Endothelial cell (in vitro differentiated cells): ENCODE data around the gene CYP4F2. TPM values are rescaled to one million over a fixed set of nuclear protein-coding genes. Genes with fewer than 3 reads are reported as not detected.
"Not testable (repeated sequence)": the region's sequence is repeated elsewhere in the genome, so short reads cannot be mapped to it uniquely, and the experiment has no call there.

Experiments used
- DNase-seq: peaks from one replicate; pipeline ENCODE4 v3.0.0; 2021; ENCODE audit warnings: low spot score
- H3K27ac Mint-ChIP-seq: one replicate; pipeline ENCODE4 v1.8.0; 2021; ENCODE audit warnings: mixed read lengths, inconsistent platforms; ENCODE audit not compliant: unreplicated experiment
- H3K27me3 Mint-ChIP-seq: one replicate; pipeline ENCODE4 v1.8.0; 2021; ENCODE audit warnings: mild to moderate bottlenecking, moderate library complexity, mixed read lengths, inconsistent platforms; ENCODE audit not compliant: unreplicated experiment
- H3K36me3 Mint-ChIP-seq: one replicate; pipeline ENCODE4 v1.8.0; 2021; ENCODE audit warnings: mild to moderate bottlenecking, low read depth, mixed read lengths, inconsistent platforms; ENCODE audit not compliant: unreplicated experiment
- H3K4me1 Mint-ChIP-seq: one replicate; pipeline ENCODE4 v1.8.0; 2021; ENCODE audit warnings: mild to moderate bottlenecking, mixed read lengths, inconsistent platforms; ENCODE audit not compliant: unreplicated experiment
- H3K4me3 Mint-ChIP-seq: one replicate; pipeline ENCODE4 v1.8.0; 2021; ENCODE audit warnings: mild to moderate bottlenecking, mixed read lengths, inconsistent platforms; ENCODE audit not compliant: unreplicated experiment
- H3K9me3 Mint-ChIP-seq: one replicate; pipeline ENCODE4 v1.8.0; 2021; ENCODE audit warnings: mixed read lengths, inconsistent platforms; ENCODE audit not compliant: unreplicated experiment
- CTCF ChIP-seq: fragments of 200-600 bp; sonication (generic); IDR thresholded peaks from one replicate; pipeline ENCODE4 v1.5.0; 2021; ENCODE audit warnings: antibody characterized with exemption; ENCODE audit not compliant: unreplicated experiment
- total RNA-seq: library from RNA; stranded (reverse); fragmentation: NEBNext Ultra II Directional; extraction: Animal tissue kit (Norgen Biotek cat#: 25700); gene quantifications from one replicate; pipeline ENCODE4 v1.2.1, GENCODE V29; 2021; ENCODE audit not compliant: unreplicated experiment

CYP4F2 gene
- total RNA-seq, 1 donor from 2014 or later: not detected

- Mint-ChIP-seq H3K27ac (no peak overlapping the region), H3K9me3 (peaks cover 27% of the 10 kb centered on the region), H3K4me1 (no peaks in the 10 kb centered on the region), H3K27me3 (peaks cover 4% of the 10 kb centered on the region), H3K4me3 (no peak overlapping the region), H3K36me3 (no peaks in the 10 kb centered on the region)
- no peak for DNase-seq
- no peak for TF ChIP-seq CTCF
Measured at GRCh38 chr19:15913830-15914229, 16.0 kb upstream of the CYP4F2 start.

- Mint-ChIP-seq H3K27me3 (peaks cover 4% of the 10 kb centered on the region), H3K27ac (no peak overlapping the region), H3K4me1 (no peaks in the 10 kb centered on the region), H3K4me3 (no peak overlapping the region), H3K36me3 (no peaks in the 10 kb centered on the region), H3K9me3 (peaks cover 27% of the 10 kb centered on the region)
- TF ChIP-seq CTCF: no peak
- no peak for DNase-seq
Measured at GRCh38 chr19:15913384-15913783, 15.5 kb upstream of the CYP4F2 start.

GRCh38 chr19:15911599-15912235, 13.8 kb upstream of the CYP4F2 start:
- Mint-ChIP-seq H3K27ac (no peak overlapping the region), H3K9me3 (peaks cover 20% of the 10 kb centered on the region), H3K4me3 (no peak overlapping the region), H3K36me3 (no peaks in the 10 kb centered on the region), H3K27me3 (peaks cover 4% of the 10 kb centered on the region), H3K4me1 (no peaks in the 10 kb centered on the region)
- TF ChIP-seq CTCF: no peak
- no peak for DNase-seq

GRCh38 chr19:15905026-15905425, 7.2 kb upstream of the CYP4F2 start:
- Mint-ChIP-seq H3K9me3 (peaks cover 31% of the 10 kb centered on the region), H3K4me1 (no peaks in the 10 kb centered on the region), H3K4me3 (no peak overlapping the region), H3K27me3 (peaks cover 5% of the 10 kb centered on the region), H3K36me3 (peaks cover 4% of the 10 kb centered on the region), H3K27ac (no peak overlapping the region)
- no peak for DNase-seq
- no peak for TF ChIP-seq CTCF

- not testable (repeated sequence) for DNase-seq, H3K36me3 Mint-ChIP-seq, H3K27me3 Mint-ChIP-seq, H3K4me3 Mint-ChIP-seq, H3K27ac Mint-ChIP-seq, H3K4me1 Mint-ChIP-seq
- peaks cover 36% of the 10 kb centered on the region for H3K9me3 Mint-ChIP-seq
Measured at GRCh38 chr19:15902898-15903297, 5.0 kb upstream of the CYP4F2 start.
